Calu3 (cell line): ENCODE data around the gene GNG13. TPM values are rescaled to one million over a fixed set of nuclear protein-coding genes. Genes with fewer than 3 reads are reported as not detected.
"Not testable (repeated sequence)": the region's sequence is repeated elsewhere in the genome, so short reads cannot be mapped to it uniquely, and the experiment has no call there.

ENCODE experiments used
- BruUV-seq: library from RNA; stranded (reverse); fragments of 400-500 nt; replicated peaks from 2 replicates; lab custom pipeline; 2021; lab: Mats Ljungman, UMichigan
- CTCF ChIA-PET: fragments of 300-600 bp; sonication (Branson Sonifier 250); formaldehyde crosslinking; loops from one replicate; lab custom pipeline; 2022; ENCODE audit warnings: antibody characterized with exemption; lab: Charles Lee
- DNase-seq: peaks from one replicate; pipeline ENCODE4 v3.0.0; 2022
- H3K27ac Mint-ChIP-seq: one replicate; pipeline ENCODE4 v1.8.0; 2022; ENCODE audit warnings: mixed read lengths; ENCODE audit not compliant: unreplicated experiment
- H3K27me3 Mint-ChIP-seq: one replicate; pipeline ENCODE4 v1.8.0; 2022; ENCODE audit warnings: mixed read lengths; ENCODE audit not compliant: unreplicated experiment
- H3K36me3 Mint-ChIP-seq: one replicate; pipeline ENCODE4 v1.8.0; 2022; ENCODE audit warnings: mild to moderate bottlenecking, moderate library complexity, mixed read lengths; ENCODE audit not compliant: insufficient read depth, unreplicated experiment
- H3K4me1 Mint-ChIP-seq: one replicate; pipeline ENCODE4 v1.8.0; 2022; ENCODE audit warnings: mild to moderate bottlenecking, low read depth, mixed read lengths; ENCODE audit not compliant: unreplicated experiment
- H3K4me3 Mint-ChIP-seq: one replicate; pipeline ENCODE4 v1.8.0; 2022; ENCODE audit warnings: mild to moderate bottlenecking, low read depth, moderate library complexity, mixed read lengths; ENCODE audit not compliant: unreplicated experiment
- H3K9me3 Mint-ChIP-seq: one replicate; pipeline ENCODE4 v1.8.0; 2022; ENCODE audit warnings: low read depth, mixed read lengths; ENCODE audit not compliant: unreplicated experiment
- CTCF ChIP-seq: fragments of 200-600 bp; IDR thresholded peaks from one replicate; pipeline ENCODE4 v1.8.0; 2022; ENCODE audit warnings: antibody characterized with exemption; ENCODE audit not compliant: unreplicated experiment
- intact Hi-C: fragments of 100-400 bp; cut with micrococcal nuclease; formaldehyde crosslinking; loops from one replicate; pipeline ENCODE4 v1.10.0; 2022; ENCODE audit not compliant: unreplicated experiment
- total RNA-seq: library from RNA; stranded (reverse); gene quantifications from 2 replicates; pipeline ENCODE4 v1.2.3, GENCODE V29; 2022

Gene GNG13
- total RNA-seq, 1 experiment from 2014 or later = not detected

- Mint-ChIP-seq H3K36me3 (peaks cover 13% of the 10 kb centered on the region), H3K27me3 (peaks cover 21% of the 10 kb centered on the region), H3K4me3 (no peak overlapping the region), H3K27ac (no peak overlapping the region), H3K9me3 (no peaks in the 10 kb centered on the region), H3K4me1 (peaks cover 8% of the 10 kb centered on the region)
- no peak for TF ChIP-seq CTCF
- BruUV-seq = no TSS peak
- intact Hi-C loops = no loop called here
- CTCF ChIA-PET = no interaction called here
- DNase-seq = no peak
These were observed 21.5 kb downstream of the GNG13 start for GRCh38 chr16:778909-779527.

- no TSS peak for BruUV-seq
- CTCF ChIA-PET = no interaction called here
- Mint-ChIP-seq H3K27ac (no peak overlapping the region), H3K36me3 (peaks cover 10% of the 10 kb centered on the region), H3K4me3 (no peak overlapping the region), H3K9me3 (no peaks in the 10 kb centered on the region), H3K4me1 (peaks cover 8% of the 10 kb centered on the region), H3K27me3 (peaks cover 27% of the 10 kb centered on the region)
- no peak for TF ChIP-seq CTCF
- DNase-seq = no peak
- intact Hi-C loops = no loop called here
These were observed 22.1 kb downstream of the GNG13 start for GRCh38 chr16:778447-778846.

- H3K27ac Mint-ChIP-seq = no peak overlapping the region
- no peak for DNase-seq
- BruUV-seq = no TSS peak
These were observed 22.7 kb downstream of the GNG13 start for GRCh38 chr16:777826-778225.

GRCh38 chr16:776824-777223 is 23.7 kb downstream of the GNG13 start:
- no peak overlapping the region for H3K4me3 Mint-ChIP-seq
- BruUV-seq = no TSS peak
- no peak for DNase-seq
- H3K27ac Mint-ChIP-seq = no peak overlapping the region
- CTCF ChIA-PET = interaction anchor here (0.7 kb wide), 1 partner anchor 278 kb away, joined by 3 read pairs; no protein-coding TSS in a partner anchor
- H3K9me3 Mint-ChIP-seq = no peaks in the 10 kb centered on the region
- peaks cover 1% of the 10 kb centered on the region for H3K36me3 Mint-ChIP-seq
- peaks cover 28% of the 10 kb centered on the region for H3K27me3 Mint-ChIP-seq
- TF ChIP-seq CTCF = no peak
- intact Hi-C loops = no loop called here
- H3K4me1 Mint-ChIP-seq = peaks cover 8% of the 10 kb centered on the region

More at GRCh38 chr16:777826-778225, 22.7 kb downstream of the GNG13 start:
- Mint-ChIP-seq H3K27me3 (peaks cover 28% of the 10 kb centered on the region), H3K4me3 (no peak overlapping the region), H3K4me1 (peaks cover 8% of the 10 kb centered on the region), H3K9me3 (no peaks in the 10 kb centered on the region), H3K36me3 (peaks cover 5% of the 10 kb centered on the region)
- intact Hi-C loops = no loop called here
- CTCF ChIA-PET = no interaction called here
- no peak for TF ChIP-seq CTCF

- DNase-seq, H3K27ac Mint-ChIP-seq, BruUV-seq, H3K9me3 Mint-ChIP-seq, H3K4me3 Mint-ChIP-seq, intact Hi-C loops, H3K36me3 Mint-ChIP-seq, H3K4me1 Mint-ChIP-seq: not testable (repeated sequence)
- peaks cover 31% of the 10 kb centered on the region for H3K27me3 Mint-ChIP-seq
- CTCF ChIA-PET = interaction anchor here (0.7 kb wide), 1 partner anchor 278 kb away, joined by 3 read pairs; no protein-coding TSS in a partner anchor
These were observed 24.2 kb downstream of the GNG13 start for GRCh38 chr16:776298-776697.
